Neuronal stem cell (in vitro differentiated cells): ENCODE measurements around the gene AHR.
"Not testable (repeated sequence)": the region's sequence is repeated elsewhere in the genome, so short reads cannot be mapped to it uniquely, and the experiment has no call there.

Source experiments
- DNase-seq: peaks from one replicate; pipeline ENCODE4 v3.0.0-alpha.2; 2013; ENCODE audit warnings: low spot score
- H2AFZ ChIP-seq: one replicate; pipeline ENCODE4 v1.6.1; 2013; ENCODE audit warnings: mild to moderate bottlenecking, low read length, inconsistent platforms
- H2AK5ac ChIP-seq: 2 replicates; pipeline ENCODE4 v1.6.1; 2013; ENCODE audit warnings: low read depth, mild to moderate bottlenecking, inconsistent platforms, low read length, moderate library complexity, mixed read lengths
- H2BK120ac ChIP-seq: 2 replicates; pipeline ENCODE4 v1.6.1; 2013; ENCODE audit warnings: low read depth, mild to moderate bottlenecking, inconsistent platforms, low read length, moderate library complexity, mixed read lengths
- H2BK12ac ChIP-seq: one replicate; pipeline ENCODE4 v1.6.1; 2013; ENCODE audit warnings: low read length, inconsistent platforms
- H2BK15ac ChIP-seq: 2 replicates; pipeline ENCODE4 v1.6.1; 2013; ENCODE audit warnings: mild to moderate bottlenecking, low read length, inconsistent platforms, mixed read lengths
- H2BK5ac ChIP-seq: one replicate; pipeline ENCODE4 v1.6.1; 2013; ENCODE audit warnings: inconsistent platforms, mild to moderate bottlenecking, low read length, moderate library complexity
- H3K14ac ChIP-seq: one replicate; pipeline ENCODE4 v1.6.1; 2013; ENCODE audit warnings: low read length, inconsistent platforms
- H3K18ac ChIP-seq: 2 replicates; pipeline ENCODE4 v1.6.1; 2013; ENCODE audit warnings: low read length, inconsistent platforms
- H3K23ac ChIP-seq: 2 replicates; pipeline ENCODE4 v1.6.1; 2013; ENCODE audit warnings: low read depth, mild to moderate bottlenecking, mixed read lengths, low read length, inconsistent platforms; ENCODE audit not compliant: poor library complexity
- H3K27ac ChIP-seq: replicated peaks from 3 replicates; pipeline ENCODE4 v1.5.1; 2013; ENCODE audit warnings: low read length, inconsistent platforms
- H3K27me3 ChIP-seq, 3 experiments: 2 replicates each; pipeline ENCODE4 v1.6.1; 2013; ENCODE audit warnings: low read length in 3 of 3, mild to moderate bottlenecking in 2 of 3, inconsistent platforms in 1 of 3, low read depth in 1 of 3, mixed read lengths in 1 of 3, moderate library complexity in 1 of 3; ENCODE audit not compliant: control insufficient read depth in 3 of 3, insufficient read depth in 3 of 3
- H3K36me3 ChIP-seq, 2 donors: replicated peaks in 1 of 2; 2 replicates each; pipeline ENCODE4 v1.6.1; 2013; ENCODE audit warnings: low read length in 2 of 2; ENCODE audit not compliant: control insufficient read depth in 2 of 2, insufficient read depth in 2 of 2
- H3K4ac ChIP-seq: 2 replicates; pipeline ENCODE4 v1.6.1; 2013; ENCODE audit warnings: inconsistent platforms, mild to moderate bottlenecking, low read length, moderate library complexity
- H3K4me1 ChIP-seq, 2 donors: 1 replicate in 1 of 2; 2 replicates in 1 of 2; pipeline ENCODE4 v1.6.1; 2013; ENCODE audit warnings: low read length in 2 of 2, low read depth in 1 of 2; ENCODE audit not compliant: control insufficient read depth in 2 of 2, insufficient read depth in 1 of 2
- H3K4me2 ChIP-seq: one replicate; pipeline ENCODE4 v1.6.1; 2013; ENCODE audit warnings: mild to moderate bottlenecking, low read length, inconsistent platforms; ENCODE audit not compliant: insufficient read depth, poor library complexity, severe bottlenecking
- H3K4me3 ChIP-seq, 2 donors: 2 replicates each; pipeline ENCODE4 v1.5.1; 2013; ENCODE audit warnings: low read length in 2 of 2, mild to moderate bottlenecking in 2 of 2, inconsistent platforms in 1 of 2, moderate library complexity in 1 of 2
- H3K79me1 ChIP-seq: one replicate; pipeline ENCODE4 v1.6.1; 2013; ENCODE audit warnings: low read depth, mild to moderate bottlenecking, inconsistent platforms, low read length, moderate library complexity
- H3K9ac ChIP-seq: one replicate; pipeline ENCODE4 v1.6.1; 2013; ENCODE audit warnings: mild to moderate bottlenecking, low read depth, low read length, inconsistent platforms; ENCODE audit not compliant: poor library complexity
- H3K9me3 ChIP-seq, 2 donors: replicated peaks in 1 of 2; 2 replicates each; pipeline versions ENCODE3 to v1.6.1; 2013; ENCODE audit warnings: low read length in 2 of 2, mild to moderate bottlenecking in 2 of 2, inconsistent platforms in 1 of 2, low read depth in 1 of 2, mixed read lengths in 1 of 2, moderate library complexity in 1 of 2; ENCODE audit not compliant: control insufficient read depth in 2 of 2, insufficient read depth in 1 of 2
- H4K8ac ChIP-seq: one replicate; pipeline ENCODE4 v1.6.1; 2013; ENCODE audit warnings: low read depth, mild to moderate bottlenecking, inconsistent platforms, low read length, moderate library complexity
- H4K91ac ChIP-seq: one replicate; pipeline ENCODE4 v1.6.1; 2013; ENCODE audit warnings: low read length, low read depth, mild to moderate bottlenecking, inconsistent platforms; ENCODE audit not compliant: poor library complexity
- WGBS, 2 donors: extraction: QIAGEN DNeasy Blood & Tissue Kit; methylation state at CpG; one replicate each; pipeline ENCODE4 v1.1.7; 2013; ENCODE audit warnings: missing lambda C conversion rate in 2 of 2, mixed read lengths in 1 of 2; ENCODE audit not compliant: insufficient read length in 2 of 2, insufficient replicate concordance in 1 of 2; ENCODE audit errors: extremely low coverage in 2 of 2; 5-methylcytosine and 5-hydroxymethylcytosine counted together

AHR gene

GRCh38 chr7:17342756-17343155, 44.3 kb downstream of the AHR start:
- Histone ChIP-seq H2AFZ (no peak overlapping the region), H3K79me1 (no peaks in the 10 kb centered on the region), H3K23ac (no peak overlapping the region), H3K9ac (no peak overlapping the region), H3K36me3 (peaks cover 0 to 30% of the 10 kb centered on the region in 2 donors), H3K4me2 (no peak overlapping the region), H3K4ac (no peak overlapping the region), H2BK12ac (no peak overlapping the region), H3K27ac (no peak overlapping the region), H3K14ac (no peak overlapping the region), H3K4me1 (peaks cover 0 to 3% of the 10 kb centered on the region in 2 donors), H2BK120ac (no peak overlapping the region), H2AK5ac (no peak overlapping the region), H4K91ac (no peak overlapping the region), H4K8ac (no peak overlapping the region), H3K4me3 (no peak overlapping the region), H3K9me3 (peaks cover 0 to 1% of the 10 kb centered on the region in 2 donors), H2BK5ac (no peak overlapping the region), H3K18ac (no peak overlapping the region), H3K27me3 (no peaks in the 10 kb centered on the region), H2BK15ac (no peak overlapping the region)
- WGBS, 2 donors: no CpG with 5 or more reads among the region's 2 CpGs
- no peak for DNase-seq

GRCh38 chr7:17347401-17347800, 48.9 kb downstream of the AHR start:
- Histone ChIP-seq H2AFZ (no peak overlapping the region), H3K14ac (no peak overlapping the region), H4K8ac (no peak overlapping the region), H3K9me3 (no peaks in the 10 kb centered on the region), H3K9ac (no peak overlapping the region), H3K36me3 (peaks cover 0 to 5% of the 10 kb centered on the region in 2 donors), H2BK5ac (no peak overlapping the region), H3K79me1 (no peaks in the 10 kb centered on the region), H3K4ac (no peak overlapping the region), H4K91ac (no peak overlapping the region), H2AK5ac (no peak overlapping the region), H3K18ac (no peak overlapping the region), H2BK15ac (no peak overlapping the region), H3K27ac (no peak overlapping the region), H3K23ac (no peak overlapping the region), H2BK120ac (no peak overlapping the region), H3K4me1 (peaks cover 0 to 3% of the 10 kb centered on the region in 2 donors), H3K4me3 (no peak overlapping the region), H3K27me3 (no peaks in the 10 kb centered on the region), H3K4me2 (no peak overlapping the region), H2BK12ac (no peak overlapping the region)
- no peak for DNase-seq

GRCh38 chr7:17348932-17349331, 50.5 kb downstream of the AHR start:
- H3K79me1 ChIP-seq, H3K4ac ChIP-seq, H3K4me2 ChIP-seq, H4K91ac ChIP-seq, H3K4me1 ChIP-seq, H2BK12ac ChIP-seq, H3K9me3 ChIP-seq, H2BK120ac ChIP-seq, DNase-seq, H3K14ac ChIP-seq, H2BK15ac ChIP-seq, H3K18ac ChIP-seq, H2AK5ac ChIP-seq, H3K9ac ChIP-seq, H4K8ac ChIP-seq, H3K4me3 ChIP-seq, H3K36me3 ChIP-seq, H2AFZ ChIP-seq, H2BK5ac ChIP-seq, H3K23ac ChIP-seq, H3K27ac ChIP-seq, H3K27me3 ChIP-seq: not testable (repeated sequence)
- WGBS, 2 donors: no CpG with 5 or more reads among the region's 1 CpG

- not testable (repeated sequence) for H3K4ac ChIP-seq, H3K27me3 ChIP-seq, H3K23ac ChIP-seq, H3K4me3 ChIP-seq, H4K8ac ChIP-seq, H2BK5ac ChIP-seq, H3K4me2 ChIP-seq, H2AK5ac ChIP-seq, H3K79me1 ChIP-seq, H3K9ac ChIP-seq, H4K91ac ChIP-seq, H3K18ac ChIP-seq, H3K36me3 ChIP-seq, H3K9me3 ChIP-seq, H2BK15ac ChIP-seq, H3K14ac ChIP-seq, H3K4me1 ChIP-seq, H2BK120ac ChIP-seq, H2BK12ac ChIP-seq, DNase-seq, H3K27ac ChIP-seq, H2AFZ ChIP-seq
- WGBS, 2 donors: no CpG with 5 or more reads among the region's 3 CpGs
Measured at GRCh38 chr7:17350321-17350720, 51.9 kb downstream of the AHR start.
